NCI-H128 (cell line): ENCODE results near the gene C16orf86.

ENCODE experiments used
- DNase-seq: peaks from one replicate; lab custom pipeline; 2025; ENCODE audit not compliant: unreplicated experiment; lab: John Stamatoyannopoulos, UW

C16orf86 gene, protein sequence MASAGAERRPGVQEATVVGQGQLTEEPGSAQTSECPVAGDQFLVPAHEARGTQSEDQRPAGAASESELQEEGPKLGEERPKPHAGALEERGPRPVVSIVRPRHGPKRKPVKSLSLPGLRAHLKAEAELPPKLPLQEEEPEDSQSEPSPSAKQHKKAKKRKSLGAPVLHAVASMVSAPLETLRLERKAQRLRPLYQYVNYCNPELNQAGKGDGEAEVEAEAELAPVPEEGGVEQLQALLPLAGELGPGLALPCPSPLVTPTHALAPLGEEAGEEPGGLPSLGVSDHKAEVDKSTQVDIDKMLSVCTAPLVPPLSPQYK

DNA sequence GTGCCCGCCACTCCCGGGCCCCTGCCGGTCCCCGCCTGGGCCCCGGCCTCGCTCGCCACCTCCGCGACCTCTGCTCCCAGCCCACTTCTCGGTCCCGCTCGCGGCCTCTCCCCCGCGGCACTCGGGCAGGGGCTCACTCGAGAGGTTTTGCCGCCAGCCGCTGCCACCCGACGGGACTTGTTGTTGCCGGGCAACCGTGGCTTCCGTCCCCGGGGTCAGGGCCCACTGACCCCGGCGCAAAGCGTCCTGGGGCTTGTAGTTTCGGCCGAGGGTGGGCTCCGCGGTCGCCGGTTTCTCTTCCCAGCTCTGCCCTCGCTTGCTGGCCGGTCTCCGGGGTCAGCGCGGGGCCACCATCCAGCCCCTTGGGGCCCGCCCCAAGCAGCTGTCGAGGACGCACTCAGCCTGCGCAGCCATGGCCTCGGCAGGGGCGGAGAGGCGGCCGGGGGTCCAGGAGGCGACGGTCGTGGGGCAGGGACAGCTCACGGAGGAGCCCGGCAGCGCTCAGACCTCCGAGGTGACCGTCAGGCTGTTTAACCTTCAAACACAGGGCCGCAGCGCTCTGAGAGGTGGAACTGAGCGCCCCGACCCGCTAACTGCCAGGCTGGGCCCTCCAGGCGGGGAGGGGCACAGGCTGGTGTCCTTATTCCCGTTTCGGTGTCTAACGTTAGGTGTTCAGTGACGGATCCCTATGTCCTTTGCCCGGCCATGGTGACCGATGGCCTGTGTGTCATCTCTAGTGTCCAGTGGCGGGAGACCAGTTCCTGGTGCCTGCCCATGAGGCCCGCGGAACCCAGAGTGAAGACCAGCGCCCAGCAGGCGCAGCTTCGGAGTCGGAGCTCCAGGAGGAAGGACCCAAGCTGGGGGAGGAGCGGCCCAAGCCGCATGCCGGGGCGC, at the start of gene C16orf86, which contains the start of gene ENKD1:
C16orf86 (plus strand) TSS at position 256 of the 894 bp plus-strand sequence; CDS start at position 413, 157 bp downstream.
ENKD1 (minus strand) TSS at position 192 of the 894 bp plus-strand sequence. CDS start 308 bp downstream, outside the sequence.
- DNase-seq, result peak; percentile 70

DNA sequence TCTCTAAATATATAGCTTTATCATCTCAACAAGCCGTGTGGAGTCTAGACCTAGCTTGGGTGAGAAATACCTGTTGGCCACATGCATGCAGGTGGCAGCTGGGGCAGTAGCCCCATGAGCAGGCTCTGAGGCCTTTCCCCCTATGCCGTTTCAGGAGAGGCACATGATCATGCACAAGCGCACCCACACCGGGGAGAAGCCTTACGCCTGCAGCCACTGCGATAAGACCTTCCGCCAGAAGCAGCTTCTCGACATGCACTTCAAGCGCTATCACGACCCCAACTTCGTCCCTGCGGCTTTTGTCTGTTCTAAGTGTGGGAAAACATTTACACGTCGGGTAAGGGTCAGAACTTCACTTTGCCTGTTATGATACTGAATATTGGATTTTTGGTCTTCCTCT, 38.4 kb upstream of the C16orf86 start:
- no peak for DNase-seq

DNA sequence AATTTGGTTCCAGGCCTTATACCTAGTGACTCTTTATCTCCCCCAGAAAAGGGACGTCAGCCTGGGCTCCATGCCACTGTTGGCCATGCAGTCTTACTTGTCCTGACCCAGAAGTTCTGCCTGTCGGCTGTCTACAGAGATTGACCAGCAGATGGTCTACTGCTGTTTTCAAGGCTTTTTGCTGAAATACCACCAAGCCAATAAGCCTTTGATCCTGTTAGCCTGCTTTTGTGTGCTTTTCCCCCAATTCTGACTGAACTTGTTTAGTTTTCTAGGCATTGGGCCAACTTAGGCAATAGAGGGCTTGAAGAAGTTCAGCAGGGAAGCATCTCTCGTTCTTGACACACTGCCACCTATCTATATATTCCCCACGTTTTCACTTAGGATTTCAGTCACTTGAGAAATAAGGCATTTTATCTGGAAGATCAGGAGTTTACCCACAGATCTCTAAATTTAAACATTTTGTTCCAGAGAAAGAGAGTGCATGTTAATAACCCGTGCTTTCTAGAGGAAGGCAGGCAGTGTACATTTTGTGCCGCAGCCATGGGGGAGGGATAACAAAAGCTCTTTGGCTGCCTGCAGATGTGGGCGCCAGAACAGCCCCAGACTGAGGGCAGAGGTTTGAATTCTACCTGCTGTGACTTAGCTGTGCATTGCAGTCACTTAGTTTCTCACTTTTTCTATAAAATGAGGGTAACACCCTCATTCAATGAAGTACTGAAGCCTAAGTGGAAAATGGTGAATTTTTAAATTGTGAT, 34.0 kb upstream of the C16orf86 start:
- no peak for DNase-seq

DNA sequence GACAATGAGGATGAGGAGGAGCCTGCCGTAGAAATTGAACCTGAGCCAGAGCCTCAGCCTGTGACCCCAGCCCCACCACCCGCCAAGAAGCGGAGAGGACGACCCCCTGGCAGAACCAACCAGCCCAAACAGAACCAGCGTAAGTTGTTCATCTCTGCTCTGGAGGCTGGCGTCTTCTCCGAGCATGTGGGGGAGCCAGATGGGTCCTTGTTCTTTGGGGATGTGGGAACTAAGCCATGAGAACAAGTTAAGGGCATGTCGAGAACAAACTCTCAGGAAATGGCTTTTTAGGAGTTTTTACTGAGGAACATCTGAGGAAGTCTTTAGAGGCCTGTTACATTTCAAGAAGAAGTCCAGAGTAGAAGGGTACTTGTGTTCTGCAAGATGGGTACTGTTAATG, 29.9 kb upstream of the C16orf86 start:
- no peak for DNase-seq

DNA sequence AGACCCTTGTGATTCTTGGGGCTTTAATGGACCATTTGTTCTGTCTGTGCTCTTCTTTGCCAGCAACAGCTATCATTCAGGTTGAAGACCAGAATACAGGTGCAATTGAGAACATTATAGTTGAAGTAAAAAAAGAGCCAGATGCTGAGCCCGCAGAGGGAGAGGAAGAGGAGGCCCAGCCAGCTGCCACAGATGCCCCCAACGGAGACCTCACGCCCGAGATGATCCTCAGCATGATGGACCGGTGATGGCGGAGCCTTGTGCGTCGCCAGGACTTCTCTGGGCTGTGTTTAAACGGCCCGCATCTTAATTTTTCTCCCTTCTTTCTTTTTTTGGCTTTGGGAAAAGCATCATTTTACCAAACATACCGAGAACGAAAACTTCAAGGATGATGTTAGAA, 29.0 kb upstream of the C16orf86 start:
- DNase-seq, result no peak

DNA sequence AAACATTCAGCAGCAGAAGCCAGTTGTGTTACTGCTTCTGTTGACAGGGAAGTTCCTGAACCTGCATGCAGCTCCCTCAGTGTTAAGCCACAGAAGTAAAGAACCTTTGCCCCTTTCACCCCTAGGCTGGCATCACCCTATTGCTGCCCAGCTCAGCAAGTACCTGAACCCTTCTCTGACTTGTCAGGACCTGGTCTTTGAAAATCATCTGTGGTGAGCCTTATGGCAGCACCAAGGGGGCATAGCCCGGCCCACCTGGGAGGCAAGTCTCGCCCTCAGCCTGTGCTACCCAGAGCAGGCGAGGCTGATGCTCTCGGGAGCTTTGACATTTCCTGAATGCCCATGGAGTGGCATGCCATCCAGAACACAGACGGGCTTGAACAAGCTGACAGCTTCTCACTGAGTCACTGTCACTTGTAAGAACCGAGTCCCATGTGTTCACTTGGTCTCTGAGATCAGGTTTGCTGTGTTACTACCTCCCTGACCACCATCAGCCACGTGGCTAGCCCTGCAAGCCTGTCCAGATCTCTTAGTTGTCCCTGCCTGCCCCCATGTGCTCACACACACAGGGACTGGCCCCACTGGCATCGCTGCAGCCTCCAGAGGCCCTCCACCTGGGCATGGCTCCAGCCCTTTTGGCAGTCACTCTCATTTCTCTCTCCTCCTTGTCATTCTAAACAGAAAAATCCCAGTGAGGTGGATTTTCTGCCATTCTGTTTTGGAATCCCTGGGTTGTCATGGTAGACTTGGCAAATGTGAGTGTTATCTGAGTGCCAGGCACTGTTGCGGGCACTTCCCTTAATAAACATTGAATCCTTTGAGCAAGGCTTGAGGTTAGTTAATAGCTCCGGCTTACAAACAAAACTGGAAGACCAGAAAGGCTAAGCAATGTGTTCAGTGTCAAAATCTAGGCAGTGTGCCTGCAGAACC, 24.6 kb upstream of the C16orf86 start:
- no peak for DNase-seq

DNA sequence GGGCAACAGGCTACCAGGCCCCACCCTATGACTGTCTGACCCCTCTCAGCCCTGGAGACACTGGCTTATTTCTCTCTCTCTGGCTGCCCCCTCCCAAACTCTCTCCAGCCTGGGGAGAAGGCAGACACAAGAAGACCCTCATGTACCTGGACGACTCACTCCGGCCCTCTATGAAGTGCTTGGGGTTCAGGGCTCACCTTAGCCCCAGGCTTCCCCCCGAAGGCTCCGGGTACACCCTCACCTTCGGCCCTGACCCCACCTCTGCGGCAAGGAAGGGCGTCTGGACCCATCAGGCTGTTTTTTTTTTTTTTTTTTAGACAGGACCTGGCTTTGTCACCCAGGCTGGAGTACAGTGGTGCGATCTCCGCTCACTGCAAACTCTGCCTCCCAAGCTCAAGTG, 22.6 kb upstream of the C16orf86 start:
- DNase-seq, result no peak

DNA sequence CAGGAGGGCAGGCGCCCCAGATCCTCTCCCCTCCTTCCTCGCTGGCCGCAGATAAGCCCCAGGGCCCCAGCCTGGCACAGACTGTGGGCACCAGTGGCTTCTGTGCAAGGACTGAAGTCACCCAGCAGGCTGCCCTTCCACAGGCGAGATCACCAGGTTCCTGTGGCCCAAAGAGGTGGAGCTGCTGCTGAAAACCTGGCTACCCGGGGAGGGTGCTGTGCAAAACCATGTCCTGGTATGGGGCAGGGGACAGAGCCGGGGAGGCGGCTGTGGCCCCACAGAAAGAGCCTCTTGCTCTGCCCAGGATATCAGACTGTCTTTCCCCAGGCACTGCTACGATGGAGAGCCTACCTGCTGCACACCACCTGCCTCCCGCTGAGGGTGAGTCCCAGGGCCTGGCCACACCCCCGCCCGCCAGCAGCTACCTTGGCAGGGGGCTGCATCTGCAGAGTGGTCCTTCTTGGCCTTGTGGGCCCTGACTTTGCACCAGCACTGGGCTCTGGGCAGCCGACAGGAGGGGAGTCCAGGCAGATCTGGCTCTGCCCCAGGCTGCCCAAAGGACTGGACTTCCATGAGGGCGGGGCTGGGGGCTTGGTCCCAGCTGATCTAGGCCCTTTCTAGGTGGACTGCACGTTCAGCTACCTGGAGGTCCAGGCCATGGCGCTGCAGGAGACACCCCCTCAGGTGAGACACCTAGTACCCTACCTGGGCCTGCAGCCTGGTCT, 21.1 kb upstream of the C16orf86 start:
- no peak for DNase-seq

DNA sequence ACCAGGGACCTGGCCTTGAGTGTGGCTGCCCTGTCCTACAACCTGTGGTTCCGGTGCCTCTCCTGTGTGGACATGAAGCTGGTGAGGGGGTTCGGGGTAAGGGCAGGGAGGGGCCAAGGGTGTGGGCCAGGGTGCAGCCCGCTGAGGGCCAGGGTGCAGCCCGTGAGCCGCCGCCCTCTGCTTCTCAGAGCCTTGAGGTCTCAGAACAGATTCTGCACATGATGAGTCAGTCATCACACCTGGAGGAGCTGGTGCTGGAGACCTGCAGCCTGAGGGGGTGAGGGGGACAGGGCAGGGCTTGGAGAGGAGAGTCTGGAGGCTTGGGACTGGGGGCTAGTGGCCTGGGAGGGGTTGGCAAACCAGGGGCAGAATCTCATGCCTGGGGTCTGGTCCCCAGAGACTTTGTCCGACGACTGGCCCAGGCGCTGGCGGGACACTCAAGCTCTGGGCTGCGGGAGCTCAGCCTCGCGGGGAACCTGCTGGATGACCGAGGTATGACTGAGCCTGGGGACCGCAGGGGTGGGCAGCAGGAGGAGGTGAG, 19.4 kb upstream of the C16orf86 start:
- DNase-seq, result no peak

DNA sequence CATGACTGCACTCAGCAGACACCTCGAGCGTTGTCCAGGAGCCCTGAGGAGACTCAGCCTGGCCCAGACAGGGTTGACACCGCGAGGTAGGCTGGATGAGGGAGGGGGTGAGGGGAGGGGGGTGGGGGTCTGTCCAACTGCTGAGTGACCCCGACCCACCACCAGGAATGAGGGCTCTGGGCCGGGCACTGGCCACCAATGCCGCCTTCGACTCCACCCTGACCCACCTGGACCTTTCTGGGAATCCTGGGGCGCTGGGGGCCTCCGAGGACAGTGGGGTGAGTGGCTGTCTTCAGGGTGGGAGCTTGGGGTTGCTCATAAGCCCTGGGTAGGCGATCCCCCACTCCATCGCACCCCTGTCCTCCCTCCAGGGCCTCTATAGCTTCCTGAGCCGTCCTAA, 18.9 kb upstream of the C16orf86 start:
- no peak for DNase-seq

DNA sequence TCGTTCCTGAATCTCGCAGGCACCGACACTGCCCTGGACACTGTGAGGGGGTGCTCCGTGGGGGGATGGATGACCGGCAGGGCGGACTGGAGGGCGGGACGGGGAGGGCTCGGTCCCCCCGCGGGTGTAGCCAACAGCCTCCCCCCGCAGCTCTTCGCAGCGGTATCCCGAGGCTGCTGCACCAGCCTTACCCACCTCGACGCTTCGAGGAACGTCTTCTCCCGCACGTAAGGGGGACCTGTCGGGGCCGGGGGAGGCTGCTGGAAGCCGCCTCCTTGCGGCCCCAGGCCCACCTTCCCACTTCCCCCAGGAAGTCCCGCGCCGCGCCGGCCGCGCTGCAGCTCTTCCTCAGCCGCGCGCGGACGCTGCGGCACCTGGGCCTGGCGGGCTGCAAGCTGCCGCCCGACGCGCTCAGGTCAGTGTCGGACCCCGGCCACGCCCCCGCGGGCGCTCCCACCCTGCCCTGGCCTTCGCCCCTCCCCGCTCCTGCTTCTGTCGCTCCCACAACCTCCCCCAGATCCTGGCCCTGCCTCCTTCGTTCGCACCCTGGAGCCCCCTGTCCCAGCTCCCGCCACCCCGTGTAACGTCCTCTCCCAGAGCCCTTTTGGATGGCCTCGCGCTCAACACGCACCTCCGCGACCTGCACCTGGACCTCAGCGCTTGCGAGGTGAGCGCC, 18.4 kb upstream of the C16orf86 start:
- DNase-seq, result no peak

DNA sequence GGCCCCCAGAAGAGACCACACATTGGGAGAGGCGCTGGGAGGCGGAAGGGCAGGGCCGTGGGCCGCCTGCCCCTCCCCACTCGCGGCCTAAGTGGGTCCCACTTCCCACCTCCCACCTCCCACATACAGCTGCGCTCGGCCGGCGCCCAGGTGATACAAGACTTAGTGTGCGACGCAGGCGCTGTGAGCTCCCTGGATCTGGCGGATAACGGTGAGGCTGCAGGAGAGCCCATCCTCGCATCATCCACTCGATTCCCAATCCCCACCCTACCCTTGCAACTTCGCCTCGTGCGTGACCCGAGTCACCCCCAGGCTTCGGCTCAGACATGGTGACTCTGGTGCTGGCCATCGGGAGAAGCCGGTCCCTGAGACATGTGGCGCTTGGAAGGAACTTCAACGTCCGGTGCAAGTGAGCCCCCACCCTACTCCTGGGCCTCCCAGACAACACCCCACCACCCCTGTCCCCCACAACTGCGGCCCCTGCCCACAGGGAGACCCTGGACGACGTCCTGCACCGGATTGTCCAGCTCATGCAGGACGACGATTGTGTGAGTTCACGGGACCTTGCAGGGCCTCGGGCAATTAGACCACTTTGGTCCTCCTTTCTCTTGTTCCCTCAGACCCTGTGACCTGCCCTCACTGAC, 17.7 kb upstream of the C16orf86 start:
- DNase-seq, result no peak

DNA sequence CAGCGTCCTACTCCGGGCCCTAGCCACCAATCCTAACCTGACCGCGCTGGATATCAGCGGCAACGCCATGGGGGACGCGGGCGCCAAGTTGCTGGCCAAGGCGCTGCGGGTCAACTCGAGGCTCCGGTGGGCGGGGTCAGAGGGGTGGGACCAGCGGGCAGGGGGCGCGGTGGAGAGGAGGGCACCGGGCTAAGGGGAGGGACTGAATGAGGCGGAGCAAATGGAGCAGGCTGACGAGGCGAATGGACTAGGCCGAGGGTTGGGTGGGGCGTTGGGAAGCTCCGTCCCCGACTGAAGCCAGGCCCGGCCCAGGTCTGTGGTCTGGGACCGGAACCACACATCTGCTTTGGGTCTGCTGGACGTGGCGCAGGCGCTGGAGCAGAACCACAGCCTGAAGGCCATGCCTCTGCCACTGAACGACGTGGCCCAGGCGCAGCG, 17.1 kb upstream of the C16orf86 start:
- no peak for DNase-seq

DNA sequence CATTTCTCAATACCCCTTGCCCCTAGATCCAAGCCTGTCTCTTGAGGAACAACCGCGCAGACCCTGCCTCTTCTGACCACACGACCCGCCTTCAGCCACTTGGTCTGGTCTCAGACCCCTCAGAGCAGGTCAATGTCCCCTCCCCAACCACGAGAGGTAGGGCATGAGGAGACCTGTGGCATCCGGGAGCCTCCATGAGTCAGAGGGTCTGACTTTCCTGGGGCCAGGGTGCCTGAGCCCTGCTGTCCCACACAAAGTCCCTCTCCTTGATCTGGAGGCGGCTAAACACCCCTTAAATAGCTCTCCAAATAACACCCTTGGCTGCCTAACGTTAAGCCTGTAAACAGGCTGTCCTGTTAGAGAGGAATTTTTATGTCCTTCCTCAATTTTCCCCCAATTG, 16.6 kb upstream of the C16orf86 start:
- no peak for DNase-seq

DNA sequence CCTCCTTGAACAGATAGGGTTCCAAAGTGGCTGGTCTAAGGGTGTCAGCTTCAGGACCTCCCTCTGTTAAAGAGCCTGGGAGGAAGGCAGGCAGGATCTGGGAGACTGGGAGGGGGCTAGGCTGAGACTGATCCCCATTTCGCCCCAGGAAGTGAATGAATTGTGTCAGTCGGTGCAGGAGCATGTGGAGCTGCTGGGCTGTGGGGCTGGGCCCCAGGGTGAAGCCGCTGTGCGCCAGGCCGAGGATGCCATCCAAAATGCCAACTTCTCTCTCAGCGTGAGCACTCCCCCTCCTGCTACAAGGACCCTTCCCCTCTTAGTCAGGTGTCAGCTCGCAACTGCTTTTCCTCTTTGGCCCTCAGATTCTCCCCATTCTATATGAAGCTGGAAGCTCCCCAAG, 15.6 kb upstream of the C16orf86 start:
- DNase-seq, result no peak

DNA sequence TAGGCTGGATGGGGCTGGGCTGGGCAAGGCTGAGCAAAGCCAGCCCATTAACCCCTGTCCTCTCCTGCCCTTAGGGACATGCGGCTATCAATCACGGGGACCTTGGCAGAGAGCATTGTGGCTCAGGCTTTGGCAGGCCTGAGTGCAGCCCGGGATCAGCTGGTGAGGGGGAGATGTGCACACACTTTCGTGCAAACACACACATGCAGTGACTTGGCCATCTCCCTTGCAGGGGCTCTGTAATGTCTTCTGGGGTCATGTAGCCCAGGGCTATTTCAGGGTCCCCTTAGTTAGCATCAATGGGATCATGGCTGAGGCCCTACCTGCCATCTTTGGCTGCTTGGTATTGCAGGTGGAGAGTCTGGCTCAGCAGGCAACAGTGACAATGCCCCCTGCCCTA, 14.8 kb upstream of the C16orf86 start:
- no peak for DNase-seq

DNA sequence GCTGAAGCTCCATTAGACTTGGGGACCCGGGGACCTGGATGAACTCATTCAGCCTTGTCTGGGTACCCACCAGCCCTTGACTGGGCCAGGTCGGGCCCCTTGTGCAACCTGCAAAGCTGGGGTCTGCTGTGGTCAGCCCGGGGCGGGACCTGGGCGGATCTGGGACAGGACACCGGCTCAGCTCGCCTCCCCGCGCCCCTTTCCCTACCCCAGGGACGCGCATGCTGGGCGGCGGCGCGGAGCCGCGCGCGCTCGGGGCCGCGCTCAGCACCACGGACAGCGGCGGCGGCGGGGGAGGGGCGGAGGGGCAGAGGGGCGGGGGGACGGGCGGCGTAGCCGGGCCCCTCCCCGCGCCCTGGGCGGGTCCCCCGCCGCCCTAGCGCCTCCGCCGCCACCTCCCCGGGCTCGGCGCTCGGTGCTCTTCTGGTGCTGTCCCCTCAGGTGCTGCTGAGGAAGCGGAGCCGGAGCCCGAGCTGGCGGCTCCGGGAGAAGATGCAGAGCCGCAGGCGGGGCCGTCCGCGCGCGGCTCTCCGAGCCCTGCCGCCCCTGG, 14.0 kb upstream of the C16orf86 start:
- DNase-seq, result no peak
